WTC11 (cell line): ENCODE results near the gene STKLD1.

Experiments
- ATF2 ChIP-seq: sonication (generic); formaldehyde crosslinking; IDR thresholded peaks from 2 replicates; pipeline ENCODE4 v1.8.1; 2022; ENCODE audit warnings: low read depth, missing genetic modification reagents, borderline replicate concordance
- CTCF ChIP-seq: fragments of 200-600 bp; IDR thresholded peaks from 2 replicates; pipeline ENCODE4 v1.8.0; 2022; ENCODE audit warnings: antibody characterized with exemption
- JUN ChIP-seq: sonication (generic); formaldehyde crosslinking; IDR thresholded peaks from 2 replicates; pipeline ENCODE4 v1.8.0; 2023; ENCODE audit warnings: mild to moderate bottlenecking, missing genetic modification reagents
- MAX ChIP-seq: sonication (generic); formaldehyde crosslinking; IDR thresholded peaks from 2 replicates; pipeline ENCODE4 v1.8.0; 2022; ENCODE audit warnings: mild to moderate bottlenecking, missing genetic modification reagents
- MLX ChIP-seq: sonication (generic); formaldehyde crosslinking; IDR thresholded peaks from 2 replicates; pipeline ENCODE4 v1.8.1; 2023; ENCODE audit warnings: mild to moderate bottlenecking, missing genetic modification reagents, moderate library complexity
- NR3C1 ChIP-seq: sonication (generic); formaldehyde crosslinking; conservative IDR thresholded peaks from 2 replicates; pipeline ENCODE4 v1.8.1; 2023; ENCODE audit warnings: low read depth, mild to moderate bottlenecking, missing genetic modification reagents
- SMAD3 ChIP-seq: sonication (generic); formaldehyde crosslinking; IDR thresholded peaks from 2 replicates; pipeline ENCODE4 v1.8.0; 2022; ENCODE audit warnings: missing genetic modification reagents, mild to moderate bottlenecking, borderline replicate concordance
- TCF7 ChIP-seq: sonication (generic); formaldehyde crosslinking; IDR thresholded peaks from 2 replicates; pipeline ENCODE4 v1.8.0; 2022; ENCODE audit warnings: mild to moderate bottlenecking, low read depth, missing genetic modification reagents, moderate library complexity
- ZNF512 ChIP-seq: sonication (generic); formaldehyde crosslinking; IDR thresholded peaks from 2 replicates; pipeline ENCODE4 v1.8.1; 2022; ENCODE audit warnings: missing genetic modification reagents, borderline replicate concordance

GRCh38 chr9:133400292-133400691 is 24.1 kb downstream of the STKLD1 start:
- TF ChIP-seq ATF2 (CRISPR knock-in tag) = no peak
- TF ChIP-seq NR3C1 (CRISPR knock-in tag) = no peak
- TF ChIP-seq MLX (CRISPR knock-in tag) = no peak
- TF ChIP-seq TCF7 (CRISPR knock-in tag) = no peak
- no peak for TF ChIP-seq JUN (CRISPR knock-in tag)
- TF ChIP-seq CTCF = no peak
- no peak for TF ChIP-seq SMAD3 (CRISPR knock-in tag)
- no peak for TF ChIP-seq ZNF512 (CRISPR knock-in tag)
- TF ChIP-seq MAX (CRISPR knock-in tag) = no peak
